Stimulated activated CD8-positive, alpha-beta memory T cell treated with anti-CD3 and anti-CD28 coated beads, Interleukin-12 subunit alpha, Interleukin-12 subunit beta, amount 100 ng/mL, for 4 hours (primary cell): Measurements from ENCODE around the gene ALPL.
"Not testable (repeated sequence)": the region's sequence is repeated elsewhere in the genome, so short reads cannot be mapped to it uniquely, and the experiment has no call there.

ENCODE experiments used
- DNase-seq: peaks from one replicate; pipeline ENCODE4 v3.0.0-alpha.2; 2020; ENCODE audit warnings: low read depth

ALPL gene

GRCh38 chr1:21507511-21508270 lies 1.5 kb upstream of the ALPL start:
- DNase-seq = no peak

GRCh38 chr1:21508580-21509350 lies 458 bp upstream of the ALPL start:
- DNase-seq = peak; percentile 20

GRCh38 chr1:21510113-21510493 lies 880 bp downstream of the ALPL start:
- no peak for DNase-seq

GRCh38 chr1:21510885-21511578 lies 1.8 kb downstream of the ALPL start:
- no peak for DNase-seq

- no peak for DNase-seq
These were observed 2.6 kb downstream of the ALPL start for GRCh38 chr1:21511579-21512522.

GRCh38 chr1:21514245-21514644 lies 5.0 kb downstream of the ALPL start:
- DNase-seq = no peak

- DNase-seq = no peak
These were observed 8.0 kb downstream of the ALPL start for GRCh38 chr1:21517161-21517589.

GRCh38 chr1:21517660-21518480 lies 8.6 kb downstream of the ALPL start:
- DNase-seq = no peak

GRCh38 chr1:21518774-21519455 lies 9.7 kb downstream of the ALPL start:
- no peak for DNase-seq

- not testable (repeated sequence) for DNase-seq
These were observed 10.4 kb downstream of the ALPL start for GRCh38 chr1:21519486-21520070.

- no peak for DNase-seq
These were observed 11.9 kb downstream of the ALPL start for GRCh38 chr1:21520899-21521716.

- no peak for DNase-seq
These were observed 12.5 kb downstream of the ALPL start for GRCh38 chr1:21521717-21522060.

- no peak for DNase-seq
These were observed 13.4 kb downstream of the ALPL start for GRCh38 chr1:21522525-21523038.

GRCh38 chr1:21523297-21523813 lies 14.1 kb downstream of the ALPL start:
- DNase-seq = no peak

GRCh38 chr1:21524220-21524619 lies 15.0 kb downstream of the ALPL start:
- DNase-seq = no peak

- no peak for DNase-seq
These were observed 15.6 kb downstream of the ALPL start for GRCh38 chr1:21524686-21525339.

GRCh38 chr1:21525340-21525717 lies 16.1 kb downstream of the ALPL start:
- DNase-seq = no peak

- no peak for DNase-seq
These were observed 17.2 kb downstream of the ALPL start for GRCh38 chr1:21526441-21526840.
